ENCODE measurements around the gene GGT5.

DNA sequence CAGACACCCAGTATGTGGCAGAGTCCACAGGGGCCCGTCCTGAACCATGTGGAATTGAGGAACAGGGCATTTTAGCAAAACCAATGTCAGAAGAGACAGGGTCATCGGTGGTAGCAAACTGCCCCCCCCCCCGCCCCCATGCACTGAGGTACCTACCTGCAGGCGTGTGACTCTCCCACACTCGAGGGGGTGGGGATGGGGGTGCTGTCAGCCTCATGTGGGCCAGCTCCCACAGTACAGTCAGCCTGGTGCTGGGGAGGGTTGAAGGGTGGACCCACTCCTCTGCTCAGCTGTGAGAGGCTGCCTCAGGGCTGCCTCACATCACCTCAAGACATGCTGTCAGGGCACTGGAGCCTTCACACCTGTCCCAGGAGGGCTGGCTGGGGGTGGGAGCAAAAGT is 74.2 kb downstream of the GGT5 start:
- no peak for TF ChIP-seq EZH2 (IDR thresholded peaks at IDR 0.05)
- no peak for TF ChIP-seq POLR2AphosphoS5 (IDR thresholded peaks at IDR 0.05; ENCODE audit: borderline replicate concordance, low read depth, low read length)
